GM23338 (cell line): ENCODE results near the gene RHOH.

Experiments used
- CREB1 ChIP-seq: fragments of 250-450 bp; sonication (Bioruptor Pico); IDR thresholded peaks from 2 replicates; pipeline ENCODE4 v1.5.0; 2020; ENCODE audit warnings: low read depth, mild to moderate bottlenecking, moderate library complexity
- EZH2 ChIP-seq: fragments of 200-600 bp; sonication (generic); IDR thresholded peaks from one replicate; pipeline ENCODE4 v1.8.0; 2017; ENCODE audit warnings: antibody characterized with exemption, mild to moderate bottlenecking, low read depth; ENCODE audit not compliant: unreplicated experiment
- EZH2phosphoT487 ChIP-seq: fragments of 200-600 bp; sonication (generic); IDR thresholded peaks from one replicate; pipeline ENCODE4 v1.8.1; 2018; ENCODE audit warnings: antibody characterized with exemption; ENCODE audit not compliant: unreplicated experiment
- NANOG ChIP-seq: IDR thresholded peaks from 2 replicates; pipeline ENCODE4 v1.6.1; 2016; ENCODE audit warnings: antibody characterized with exemption, borderline replicate concordance
- POLR2AphosphoS5 ChIP-seq: IDR thresholded peaks from 2 replicates; pipeline ENCODE4 v1.6.1; 2016; ENCODE audit warnings: antibody characterized with exemption, low read depth
- ZNF331 ChIP-seq: fragments of 250-450 bp; sonication (Bioruptor Pico); IDR thresholded peaks from 2 replicates; pipeline ENCODE4 v1.5.0; 2020; ENCODE audit warnings: low read depth, mild to moderate bottlenecking, moderate library complexity
- TF ChIP-seq, protein P1 (sequence below), 2 experiments: fragments of 200-600 bp in 1 of 2; sonication (generic) in 1 of 2; conservative IDR thresholded peaks; 2 replicates each; pipeline versions ENCODE4 v1.5.1 to v1.6.1; 2016 to 2017; ENCODE audit warnings: antibody characterized with exemption in 2 of 2, low read depth in 2 of 2, mild to moderate bottlenecking in 2 of 2, moderate library complexity in 1 of 2
- TF ChIP-seq, protein P2 (sequence below): IDR thresholded peaks from 2 replicates; pipeline ENCODE4 v1.6.1; 2016; ENCODE audit warnings: antibody characterized with exemption
- TF ChIP-seq, protein P3 (sequence below): IDR thresholded peaks from one replicate; pipeline ENCODE4 v1.6.1; 2018; ENCODE audit warnings: antibody characterized with exemption; ENCODE audit not compliant: unreplicated experiment

DNA sequence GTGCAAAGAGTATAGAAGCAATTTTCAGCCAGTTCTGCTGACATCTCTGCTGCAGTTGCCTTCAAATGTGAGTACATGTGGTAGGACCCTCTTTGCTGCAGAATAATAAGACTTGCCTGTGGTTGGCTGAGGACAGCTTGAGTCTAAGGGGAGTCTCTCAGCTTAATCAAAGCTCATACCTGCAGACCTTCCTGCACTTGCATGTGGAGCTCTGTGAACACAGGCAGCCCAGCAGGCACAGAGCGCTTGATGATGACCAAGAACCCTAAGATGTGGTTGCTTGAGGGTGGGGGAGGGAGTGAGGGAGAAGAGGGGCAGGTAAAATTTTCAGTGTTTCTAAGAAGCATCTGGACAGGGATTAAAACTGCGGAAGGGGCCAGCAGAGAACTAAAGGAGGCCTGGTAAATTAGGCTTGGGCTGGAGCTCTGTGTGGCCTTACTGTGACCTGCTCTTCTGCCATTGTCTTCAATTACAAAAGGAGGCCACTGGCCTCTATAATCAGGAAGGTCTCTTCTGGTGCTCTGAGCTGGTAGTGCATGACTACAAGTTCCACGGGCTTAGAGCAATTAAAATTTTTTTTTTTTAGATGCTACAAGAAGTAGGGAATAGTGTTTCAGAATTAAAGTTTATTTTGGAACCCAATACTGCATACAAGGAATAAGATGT, 78.4 kb downstream of the RHOH start:
- TF ChIP-seq ZNF331 (CRISPR knock-in tag) (no peak), CREB1 (no peak), EZH2 (no peak), POLR2AphosphoS5 (no peak), NANOG (no peak), EZH2phosphoT487 (no peak)
- TF ChIP-seq, protein P1, sequence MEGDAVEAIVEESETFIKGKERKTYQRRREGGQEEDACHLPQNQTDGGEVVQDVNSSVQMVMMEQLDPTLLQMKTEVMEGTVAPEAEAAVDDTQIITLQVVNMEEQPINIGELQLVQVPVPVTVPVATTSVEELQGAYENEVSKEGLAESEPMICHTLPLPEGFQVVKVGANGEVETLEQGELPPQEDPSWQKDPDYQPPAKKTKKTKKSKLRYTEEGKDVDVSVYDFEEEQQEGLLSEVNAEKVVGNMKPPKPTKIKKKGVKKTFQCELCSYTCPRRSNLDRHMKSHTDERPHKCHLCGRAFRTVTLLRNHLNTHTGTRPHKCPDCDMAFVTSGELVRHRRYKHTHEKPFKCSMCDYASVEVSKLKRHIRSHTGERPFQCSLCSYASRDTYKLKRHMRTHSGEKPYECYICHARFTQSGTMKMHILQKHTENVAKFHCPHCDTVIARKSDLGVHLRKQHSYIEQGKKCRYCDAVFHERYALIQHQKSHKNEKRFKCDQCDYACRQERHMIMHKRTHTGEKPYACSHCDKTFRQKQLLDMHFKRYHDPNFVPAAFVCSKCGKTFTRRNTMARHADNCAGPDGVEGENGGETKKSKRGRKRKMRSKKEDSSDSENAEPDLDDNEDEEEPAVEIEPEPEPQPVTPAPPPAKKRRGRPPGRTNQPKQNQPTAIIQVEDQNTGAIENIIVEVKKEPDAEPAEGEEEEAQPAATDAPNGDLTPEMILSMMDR (conservative IDR thresholded peaks at IDR 0.05; ENCODE audit: low read depth in 2 of 2), result no peak
- TF ChIP-seq, protein P2, sequence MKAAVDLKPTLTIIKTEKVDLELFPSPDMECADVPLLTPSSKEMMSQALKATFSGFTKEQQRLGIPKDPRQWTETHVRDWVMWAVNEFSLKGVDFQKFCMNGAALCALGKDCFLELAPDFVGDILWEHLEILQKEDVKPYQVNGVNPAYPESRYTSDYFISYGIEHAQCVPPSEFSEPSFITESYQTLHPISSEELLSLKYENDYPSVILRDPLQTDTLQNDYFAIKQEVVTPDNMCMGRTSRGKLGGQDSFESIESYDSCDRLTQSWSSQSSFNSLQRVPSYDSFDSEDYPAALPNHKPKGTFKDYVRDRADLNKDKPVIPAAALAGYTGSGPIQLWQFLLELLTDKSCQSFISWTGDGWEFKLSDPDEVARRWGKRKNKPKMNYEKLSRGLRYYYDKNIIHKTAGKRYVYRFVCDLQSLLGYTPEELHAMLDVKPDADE, result no peak
- TF ChIP-seq, protein P3, sequence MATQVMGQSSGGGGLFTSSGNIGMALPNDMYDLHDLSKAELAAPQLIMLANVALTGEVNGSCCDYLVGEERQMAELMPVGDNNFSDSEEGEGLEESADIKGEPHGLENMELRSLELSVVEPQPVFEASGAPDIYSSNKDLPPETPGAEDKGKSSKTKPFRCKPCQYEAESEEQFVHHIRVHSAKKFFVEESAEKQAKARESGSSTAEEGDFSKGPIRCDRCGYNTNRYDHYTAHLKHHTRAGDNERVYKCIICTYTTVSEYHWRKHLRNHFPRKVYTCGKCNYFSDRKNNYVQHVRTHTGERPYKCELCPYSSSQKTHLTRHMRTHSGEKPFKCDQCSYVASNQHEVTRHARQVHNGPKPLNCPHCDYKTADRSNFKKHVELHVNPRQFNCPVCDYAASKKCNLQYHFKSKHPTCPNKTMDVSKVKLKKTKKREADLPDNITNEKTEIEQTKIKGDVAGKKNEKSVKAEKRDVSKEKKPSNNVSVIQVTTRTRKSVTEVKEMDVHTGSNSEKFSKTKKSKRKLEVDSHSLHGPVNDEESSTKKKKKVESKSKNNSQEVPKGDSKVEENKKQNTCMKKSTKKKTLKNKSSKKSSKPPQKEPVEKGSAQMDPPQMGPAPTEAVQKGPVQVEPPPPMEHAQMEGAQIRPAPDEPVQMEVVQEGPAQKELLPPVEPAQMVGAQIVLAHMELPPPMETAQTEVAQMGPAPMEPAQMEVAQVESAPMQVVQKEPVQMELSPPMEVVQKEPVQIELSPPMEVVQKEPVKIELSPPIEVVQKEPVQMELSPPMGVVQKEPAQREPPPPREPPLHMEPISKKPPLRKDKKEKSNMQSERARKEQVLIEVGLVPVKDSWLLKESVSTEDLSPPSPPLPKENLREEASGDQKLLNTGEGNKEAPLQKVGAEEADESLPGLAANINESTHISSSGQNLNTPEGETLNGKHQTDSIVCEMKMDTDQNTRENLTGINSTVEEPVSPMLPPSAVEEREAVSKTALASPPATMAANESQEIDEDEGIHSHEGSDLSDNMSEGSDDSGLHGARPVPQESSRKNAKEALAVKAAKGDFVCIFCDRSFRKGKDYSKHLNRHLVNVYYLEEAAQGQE, result no peak
